Mucosa of rectum (tissue), 2 donors: Measurements from ENCODE around the gene RNF6.
A peak's percentile ranks its signal among the peaks of the same experiment; 100 is the strongest.
"Not testable (repeated sequence)": the region's sequence is repeated elsewhere in the genome, so short reads cannot be mapped to it uniquely, and the experiment has no call there.

ENCODE experiments used
- H3K27ac ChIP-seq, 2 donors: one replicate each; pipeline ENCODE4 v1.7.0; 2013; ENCODE audit warnings: inconsistent platforms in 2 of 2, low read depth in 2 of 2, low read length in 2 of 2
- H3K27me3 ChIP-seq, 2 donors: one replicate each; pipeline ENCODE4 v1.7.0; 2013; ENCODE audit warnings: low read length in 2 of 2; ENCODE audit not compliant: control insufficient read depth in 2 of 2, insufficient read depth in 2 of 2
- H3K36me3 ChIP-seq, 2 donors: one replicate each; pipeline ENCODE4 v1.7.0; 2013; ENCODE audit warnings: low read length in 2 of 2; ENCODE audit not compliant: control insufficient read depth in 2 of 2, insufficient read depth in 2 of 2
- H3K4me1 ChIP-seq, 2 donors: one replicate each; pipeline ENCODE4 v1.7.0; 2013; ENCODE audit warnings: low read length in 2 of 2, mild to moderate bottlenecking in 1 of 2; ENCODE audit not compliant: control insufficient read depth in 2 of 2, insufficient read depth in 2 of 2
- H3K4me3 ChIP-seq, 2 donors: one replicate each; pipeline ENCODE4 v1.7.0; 2013; ENCODE audit warnings: low read length in 2 of 2
- H3K9ac ChIP-seq, 2 donors: one replicate each; pipeline ENCODE4 v1.7.0; 2013; ENCODE audit warnings: low read length in 2 of 2, low read depth in 1 of 2, mild to moderate bottlenecking in 1 of 2
- H3K9me3 ChIP-seq, 2 donors: one replicate each; pipeline ENCODE4 v1.7.0; 2013; ENCODE audit warnings: low read length in 2 of 2; ENCODE audit not compliant: control insufficient read depth in 2 of 2
- donor health status: healthy.
- donor health status: Normal muscosa, but diverticular disease.

Gene RNF6

GRCh38 chr13:26253787-26254582, 31.9 kb upstream of the RNF6 start, which contains the start of gene CDK8:
CDK8 (plus strand) TSS chr13:26254129; CDS start chr13:26254642, 513 bp downstream.
- H3K9ac ChIP-seq = peak within 1 kb of the TSS; percentile 72 to 81
- no peaks in the 10 kb centered on the region for H3K36me3 ChIP-seq
- peaks cover 0 to 4% of the 10 kb centered on the region in 2 donors for H3K27me3 ChIP-seq
- no peaks in the 10 kb centered on the region for H3K9me3 ChIP-seq
- H3K4me3 ChIP-seq = peak within 1 kb of the TSS; percentile 86 to 93
- peak within 1 kb of the TSS; percentile 93 to 94 for H3K27ac ChIP-seq
- peaks cover 8 to 11% of the 10 kb centered on the region in 2 donors for H3K4me1 ChIP-seq

GRCh38 chr13:26253262-26253786, 31.2 kb upstream of the RNF6 start:
- Histone ChIP-seq H3K27ac (peak overlapping the region; percentile 93 to 94), H3K9ac (peak overlapping the region in 1 of 2 donors; percentile 66), H3K36me3 (no peaks in the 10 kb centered on the region), H3K4me3 (peak overlapping the region; percentile 86 to 93), H3K27me3 (peaks cover 0 to 4% of the 10 kb centered on the region in 2 donors), H3K9me3 (no peaks in the 10 kb centered on the region), H3K4me1 (peaks cover 3 to 11% of the 10 kb centered on the region in 2 donors)

GRCh38 chr13:26252006-26252405, 29.9 kb upstream of the RNF6 start:
- not testable (repeated sequence) for H3K4me1 ChIP-seq, H3K9ac ChIP-seq, H3K9me3 ChIP-seq, H3K36me3 ChIP-seq, H3K27ac ChIP-seq, H3K4me3 ChIP-seq, H3K27me3 ChIP-seq

GRCh38 chr13:26249551-26249950, 27.4 kb upstream of the RNF6 start:
- H3K4me1 ChIP-seq = no peaks in the 10 kb centered on the region
- no peaks in the 10 kb centered on the region for H3K36me3 ChIP-seq
- no peak overlapping the region for H3K4me3 ChIP-seq
- H3K9ac ChIP-seq = no peak overlapping the region
- H3K27ac ChIP-seq = no peak overlapping the region
- peaks cover 0 to 4% of the 10 kb centered on the region in 2 donors for H3K27me3 ChIP-seq
- H3K9me3 ChIP-seq = no peaks in the 10 kb centered on the region

GRCh38 chr13:26247608-26248007, 25.5 kb upstream of the RNF6 start:
- no peak overlapping the region for H3K9ac ChIP-seq
- peaks cover 0 to 4% of the 10 kb centered on the region in 2 donors for H3K27me3 ChIP-seq
- no peak overlapping the region for H3K4me3 ChIP-seq
- H3K27ac ChIP-seq = no peak overlapping the region
- no peaks in the 10 kb centered on the region for H3K36me3 ChIP-seq
- no peaks in the 10 kb centered on the region for H3K9me3 ChIP-seq
- no peaks in the 10 kb centered on the region for H3K4me1 ChIP-seq

GRCh38 chr13:26247011-26247410, 24.9 kb upstream of the RNF6 start:
- no peak overlapping the region for H3K9ac ChIP-seq
- H3K9me3 ChIP-seq = no peaks in the 10 kb centered on the region
- H3K27ac ChIP-seq = no peak overlapping the region
- H3K4me3 ChIP-seq = no peak overlapping the region
- H3K4me1 ChIP-seq = no peaks in the 10 kb centered on the region
- no peaks in the 10 kb centered on the region for H3K36me3 ChIP-seq
- peaks cover 0 to 4% of the 10 kb centered on the region in 2 donors for H3K27me3 ChIP-seq

GRCh38 chr13:26246154-26246553, 24.0 kb upstream of the RNF6 start:
- no peaks in the 10 kb centered on the region for H3K9me3 ChIP-seq
- H3K9ac ChIP-seq = no peak overlapping the region
- no peaks in the 10 kb centered on the region for H3K36me3 ChIP-seq
- no peak overlapping the region for H3K27ac ChIP-seq
- H3K4me1 ChIP-seq = no peaks in the 10 kb centered on the region
- H3K4me3 ChIP-seq = no peak overlapping the region
- H3K27me3 ChIP-seq = peaks cover 0 to 4% of the 10 kb centered on the region in 2 donors

- no peak overlapping the region for H3K9ac ChIP-seq
- H3K4me3 ChIP-seq = no peak overlapping the region
- H3K9me3 ChIP-seq = no peaks in the 10 kb centered on the region
- no peaks in the 10 kb centered on the region for H3K27me3 ChIP-seq
- no peaks in the 10 kb centered on the region for H3K4me1 ChIP-seq
- no peaks in the 10 kb centered on the region for H3K36me3 ChIP-seq
- no peak overlapping the region for H3K27ac ChIP-seq
These were observed 14.2 kb upstream of the RNF6 start for GRCh38 chr13:26236296-26236695.

- H3K9me3 ChIP-seq = no peaks in the 10 kb centered on the region
- no peak overlapping the region for H3K4me3 ChIP-seq
- no peak overlapping the region for H3K9ac ChIP-seq
- H3K4me1 ChIP-seq = no peaks in the 10 kb centered on the region
- no peak overlapping the region for H3K27ac ChIP-seq
- no peaks in the 10 kb centered on the region for H3K36me3 ChIP-seq
- no peaks in the 10 kb centered on the region for H3K27me3 ChIP-seq
These were observed 8.6 kb upstream of the RNF6 start for GRCh38 chr13:26230703-26231102.

- H3K27ac ChIP-seq = no peak overlapping the region
- H3K4me3 ChIP-seq = no peak overlapping the region
- no peak overlapping the region for H3K9ac ChIP-seq
- no peaks in the 10 kb centered on the region for H3K4me1 ChIP-seq
- H3K27me3 ChIP-seq = no peaks in the 10 kb centered on the region
- no peaks in the 10 kb centered on the region for H3K9me3 ChIP-seq
- H3K36me3 ChIP-seq = no peaks in the 10 kb centered on the region
These were observed 7.0 kb upstream of the RNF6 start for GRCh38 chr13:26229080-26229615.
